ENCODE data around the gene CORO1C.

CORO1C gene

DNA sequence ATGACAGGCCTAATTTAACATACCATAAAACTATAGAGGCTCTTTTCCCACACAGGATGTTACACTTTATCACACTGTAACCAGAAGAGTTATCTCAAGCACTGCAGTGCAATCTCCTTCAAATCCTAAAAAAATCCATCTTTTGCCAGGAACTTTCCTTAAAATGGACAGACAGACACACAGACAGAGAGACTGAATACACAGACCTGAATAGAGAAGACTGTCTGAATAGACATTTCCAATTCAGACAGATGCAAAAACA lies 6.5 kb downstream of the CORO1C start:
- Histone ChIP-seq H3K4me3 (replicated peaks; ENCODE audit: low read depth, low read length) (no peak overlapping the region), H3K36me3 (ENCODE audit: control insufficient read depth, insufficient read depth, low read length) (no peaks in the 10 kb centered on the region), H3K27me3 (replicated peaks; ENCODE audit: control insufficient read depth, insufficient read depth, low read length) (no peaks in the 10 kb centered on the region)
- TF ChIP-seq, protein P1, sequence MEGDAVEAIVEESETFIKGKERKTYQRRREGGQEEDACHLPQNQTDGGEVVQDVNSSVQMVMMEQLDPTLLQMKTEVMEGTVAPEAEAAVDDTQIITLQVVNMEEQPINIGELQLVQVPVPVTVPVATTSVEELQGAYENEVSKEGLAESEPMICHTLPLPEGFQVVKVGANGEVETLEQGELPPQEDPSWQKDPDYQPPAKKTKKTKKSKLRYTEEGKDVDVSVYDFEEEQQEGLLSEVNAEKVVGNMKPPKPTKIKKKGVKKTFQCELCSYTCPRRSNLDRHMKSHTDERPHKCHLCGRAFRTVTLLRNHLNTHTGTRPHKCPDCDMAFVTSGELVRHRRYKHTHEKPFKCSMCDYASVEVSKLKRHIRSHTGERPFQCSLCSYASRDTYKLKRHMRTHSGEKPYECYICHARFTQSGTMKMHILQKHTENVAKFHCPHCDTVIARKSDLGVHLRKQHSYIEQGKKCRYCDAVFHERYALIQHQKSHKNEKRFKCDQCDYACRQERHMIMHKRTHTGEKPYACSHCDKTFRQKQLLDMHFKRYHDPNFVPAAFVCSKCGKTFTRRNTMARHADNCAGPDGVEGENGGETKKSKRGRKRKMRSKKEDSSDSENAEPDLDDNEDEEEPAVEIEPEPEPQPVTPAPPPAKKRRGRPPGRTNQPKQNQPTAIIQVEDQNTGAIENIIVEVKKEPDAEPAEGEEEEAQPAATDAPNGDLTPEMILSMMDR (IDR thresholded peaks at IDR 0.05; ENCODE audit: insufficient read depth, low read length, poor library complexity, severe bottlenecking) = no peak
- no peak for DNase-seq (ENCODE audit: extremely low read depth, insufficient read length)

DNA sequence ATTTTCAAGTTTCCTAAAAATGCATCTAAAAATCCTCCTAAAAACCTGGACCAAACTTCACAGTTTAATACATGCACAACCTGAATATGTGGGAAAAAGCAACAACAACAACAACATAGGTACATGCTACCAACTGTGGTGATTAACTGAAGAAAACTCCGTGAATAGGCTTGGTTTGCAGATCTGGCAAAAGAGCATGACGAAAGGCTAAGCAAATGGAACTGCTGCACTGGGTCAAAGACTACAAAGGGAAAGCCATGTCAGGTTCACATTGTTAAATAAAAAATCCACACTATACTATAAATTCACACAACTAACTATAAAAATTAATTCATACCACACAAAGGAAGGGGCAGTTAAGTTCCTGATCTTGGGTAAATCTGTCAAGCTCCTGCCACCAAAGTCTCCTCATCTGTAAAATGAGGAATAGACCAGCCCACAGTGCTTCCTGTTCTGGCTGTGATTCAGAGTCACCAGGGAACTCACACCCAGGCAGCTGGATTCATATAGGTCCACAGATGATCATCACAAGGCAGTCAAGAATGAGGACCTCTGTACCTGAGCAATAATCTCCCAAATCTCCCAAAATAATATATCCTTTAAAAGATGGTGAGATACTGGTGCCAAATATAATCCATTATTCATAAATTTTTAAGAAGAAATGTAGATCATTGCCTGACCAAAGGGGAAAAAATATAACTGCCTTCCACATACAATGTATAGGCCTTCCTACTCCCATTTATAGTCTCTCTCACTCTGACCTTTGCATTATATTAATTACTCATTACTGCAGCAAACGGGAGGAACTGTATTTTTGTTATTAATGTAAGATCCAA lies 7.0 kb downstream of the CORO1C start:
- TF ChIP-seq, protein P1 (IDR thresholded peaks at IDR 0.05; ENCODE audit: insufficient read depth, low read length, poor library complexity, severe bottlenecking) = no peak
- no peaks in the 10 kb centered on the region for H3K27me3 ChIP-seq (replicated peaks; ENCODE audit: control insufficient read depth, insufficient read depth, low read length)
- H3K36me3 ChIP-seq (ENCODE audit: control insufficient read depth, insufficient read depth, low read length) = no peaks in the 10 kb centered on the region
- no peak for DNase-seq (ENCODE audit: extremely low read depth, insufficient read length)
- no peak overlapping the region for H3K4me3 ChIP-seq (replicated peaks; ENCODE audit: low read depth, low read length)

DNA sequence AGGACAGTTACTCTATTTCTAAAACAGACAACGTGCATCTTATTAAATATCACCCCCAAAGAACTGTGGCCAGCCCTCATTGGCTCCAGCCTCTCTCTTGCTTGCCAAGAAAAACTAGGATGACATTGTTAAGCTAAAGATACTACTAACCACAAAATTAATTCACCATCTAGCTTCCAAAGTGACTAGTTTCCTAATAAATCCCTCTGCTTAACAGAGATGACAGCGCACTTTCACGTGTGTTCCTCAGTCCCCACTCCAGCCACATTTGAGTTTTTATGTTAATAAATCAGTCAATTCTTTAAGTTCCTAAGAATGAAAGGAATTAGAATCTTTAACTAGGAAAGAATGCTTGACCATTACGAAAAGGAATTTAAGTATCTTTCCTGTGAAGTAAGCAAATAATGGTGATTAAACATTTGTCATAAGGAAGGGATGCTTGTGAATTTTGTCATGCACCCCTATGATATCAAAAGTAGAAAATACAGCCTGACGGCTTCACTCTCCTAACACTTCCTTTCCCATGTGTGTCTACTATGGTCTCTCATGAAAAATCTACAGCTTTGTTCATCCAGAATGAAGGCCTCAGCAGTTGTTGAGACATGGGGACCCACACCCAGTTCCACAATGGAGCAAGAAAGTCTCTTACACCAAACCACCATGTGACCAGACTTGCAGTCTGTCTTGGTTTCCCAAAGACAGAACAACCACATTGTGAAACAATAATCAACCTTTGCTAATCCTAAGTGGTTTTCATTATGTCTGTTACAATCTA lies 8.1 kb downstream of the CORO1C start:
- no peaks in the 10 kb centered on the region for H3K36me3 ChIP-seq (ENCODE audit: control insufficient read depth, insufficient read depth, low read length)
- H3K27me3 ChIP-seq (replicated peaks; ENCODE audit: control insufficient read depth, insufficient read depth, low read length) = no peaks in the 10 kb centered on the region
- no peak overlapping the region for H3K4me3 ChIP-seq (replicated peaks; ENCODE audit: low read depth, low read length)
- DNase-seq (ENCODE audit: extremely low read depth, insufficient read length) = no peak
- TF ChIP-seq, protein P1 (IDR thresholded peaks at IDR 0.05; ENCODE audit: insufficient read depth, low read length, poor library complexity, severe bottlenecking) = no peak

- no peak for DNase-seq (ENCODE audit: extremely low read depth, insufficient read length)
- no peak overlapping the region for H3K4me3 ChIP-seq (replicated peaks; ENCODE audit: low read depth, low read length)
- no peaks in the 10 kb centered on the region for H3K27me3 ChIP-seq (replicated peaks; ENCODE audit: control insufficient read depth, insufficient read depth, low read length)
- TF ChIP-seq, protein P1 (IDR thresholded peaks at IDR 0.05; ENCODE audit: insufficient read depth, low read length, poor library complexity, severe bottlenecking) = no peak
- no peaks in the 10 kb centered on the region for H3K36me3 ChIP-seq (ENCODE audit: control insufficient read depth, insufficient read depth, low read length)
Observed at GRCh38 chr12:108722463-108722862, 8.9 kb downstream of the CORO1C start.

DNA sequence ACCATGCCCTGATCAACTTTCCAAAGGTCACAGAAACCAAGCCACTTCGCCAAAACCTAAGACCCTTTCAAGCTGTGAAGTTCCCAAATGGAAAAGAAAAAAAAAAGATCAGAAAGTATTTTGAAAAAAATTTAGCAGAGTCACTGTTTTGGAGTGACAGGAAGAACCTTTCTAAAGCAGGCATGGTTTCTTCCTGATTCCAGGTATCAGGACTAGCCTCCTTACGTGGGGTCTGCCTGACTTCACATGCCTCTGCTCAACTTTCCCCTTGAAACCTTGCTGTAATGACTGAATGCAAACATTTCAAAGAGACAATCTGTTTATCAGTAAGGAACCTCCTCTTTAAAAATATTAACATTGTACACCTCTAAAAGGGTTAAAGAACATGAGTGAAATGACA lies 9.5 kb downstream of the CORO1C start:
- TF ChIP-seq, protein P1 (IDR thresholded peaks at IDR 0.05; ENCODE audit: insufficient read depth, low read length, poor library complexity, severe bottlenecking) = no peak
- Histone ChIP-seq H3K4me3 (replicated peaks; ENCODE audit: low read depth, low read length) (no peak overlapping the region), H3K27me3 (replicated peaks; ENCODE audit: control insufficient read depth, insufficient read depth, low read length) (no peaks in the 10 kb centered on the region), H3K36me3 (ENCODE audit: control insufficient read depth, insufficient read depth, low read length) (peaks cover under 1% of the 10 kb centered on the region)
- DNase-seq (ENCODE audit: extremely low read depth, insufficient read length) = no peak
